ENCODE results near the gene TENM3. TPM values are rescaled to one million over a fixed set of nuclear protein-coding genes. Genes with fewer than 3 reads are reported as not detected.

The TENM3 gene
- total RNA-seq, 1 donor from 2014 or later, result 44.9 TPM

GRCh38 chr4:182629096-182629495 is 385.9 kb downstream of the TENM3 start:
- DNase-seq, result no peak

GRCh38 chr4:182640491-182640890 is 397.3 kb downstream of the TENM3 start:
- DNase-seq, result no peak

GRCh38 chr4:182640932-182641331 is 397.7 kb downstream of the TENM3 start:
- no peak for DNase-seq

- no peak for DNase-seq
These were observed 399.6 kb downstream of the TENM3 start for GRCh38 chr4:182642831-182643230.

- DNase-seq, result no peak
These were observed 400.8 kb downstream of the TENM3 start for GRCh38 chr4:182643801-182644682.

GRCh38 chr4:182644683-182645050 is 401.5 kb downstream of the TENM3 start:
- no peak for DNase-seq

GRCh38 chr4:182645511-182645910 is 402.3 kb downstream of the TENM3 start:
- DNase-seq, result no peak

- no peak for DNase-seq
These were observed 404.6 kb downstream of the TENM3 start for GRCh38 chr4:182647646-182648300.

- DNase-seq, result no peak
These were observed 405.6 kb downstream of the TENM3 start for GRCh38 chr4:182648766-182649165.

GRCh38 chr4:182649698-182650477 is 406.7 kb downstream of the TENM3 start:
- no peak for DNase-seq

- DNase-seq, result no peak
These were observed 410.4 kb downstream of the TENM3 start for GRCh38 chr4:182653596-182653995.

- no peak for DNase-seq
These were observed 412.1 kb downstream of the TENM3 start for GRCh38 chr4:182655340-182655739.

- no peak for DNase-seq
These were observed 419.3 kb downstream of the TENM3 start for GRCh38 chr4:182662551-182662950.

- DNase-seq, result no peak
These were observed 428.0 kb downstream of the TENM3 start for GRCh38 chr4:182671231-182671630.

- DNase-seq, result no peak
These were observed 428.5 kb downstream of the TENM3 start for GRCh38 chr4:182671749-182672148.

GRCh38 chr4:182678590-182678989 is 435.4 kb downstream of the TENM3 start:
- DNase-seq, result no peak

GRCh38 chr4:182679533-182679932 is 436.3 kb downstream of the TENM3 start:
- no peak for DNase-seq

GRCh38 chr4:182680234-182680653 is 437.0 kb downstream of the TENM3 start:
- no peak for DNase-seq

- DNase-seq, result no peak
These were observed 440.5 kb downstream of the TENM3 start for GRCh38 chr4:182683661-182684060.

GRCh38 chr4:182684796-182685195 is 441.6 kb downstream of the TENM3 start:
- no peak for DNase-seq

- no peak for DNase-seq
These were observed 444.9 kb downstream of the TENM3 start for GRCh38 chr4:182688081-182688480.

GRCh38 chr4:182694551-182694950 is 451.3 kb downstream of the TENM3 start:
- DNase-seq, result no peak

- no peak for DNase-seq
These were observed 451.8 kb downstream of the TENM3 start for GRCh38 chr4:182695009-182695408.

Data from occipital lobe (tissue), 2 donors.